Mesothelial cell of epicardium (in vitro differentiated cells): ENCODE measurements around the gene LMF1. TPM values are rescaled to one million over a fixed set of nuclear protein-coding genes. Genes with fewer than 3 reads are reported as not detected.
A peak's percentile ranks its signal among the peaks of the same experiment; 100 is the strongest.

Experiments
- DNase-seq, 2 experiments: peaks; one replicate each; pipeline ENCODE4 v3.0.0; 2021; ENCODE audit warnings: low spot score in 2 of 2; ENCODE audit not compliant: unreplicated experiment in 2 of 2
- H3K27ac Mint-ChIP-seq: 2 replicates; pipeline ENCODE4 v1.8.0; 2021; ENCODE audit warnings: mixed read lengths
- H3K27me3 Mint-ChIP-seq: 2 replicates; pipeline ENCODE4 v1.8.0; 2021; ENCODE audit warnings: low read depth, mixed read lengths
- H3K36me3 Mint-ChIP-seq: 2 replicates; pipeline ENCODE4 v1.8.0; 2021; ENCODE audit warnings: mixed read lengths
- H3K4me1 Mint-ChIP-seq: 2 replicates; pipeline ENCODE4 v1.8.0; 2021; ENCODE audit warnings: mixed read lengths
- H3K4me3 Mint-ChIP-seq: 2 replicates; pipeline ENCODE4 v1.8.0; 2021; ENCODE audit warnings: mild to moderate bottlenecking, moderate library complexity, mixed read lengths
- H3K9me3 Mint-ChIP-seq: 2 replicates; pipeline ENCODE4 v1.8.0; 2021; ENCODE audit warnings: mixed read lengths
- total RNA-seq: library from RNA; stranded (reverse); gene quantifications from 3 replicates; pipeline ENCODE4 v1.2.1, GENCODE V29; 2021
- TF ChIP-seq, protein P1 (sequence below): fragments of 200-600 bp; sonication (generic); IDR thresholded peaks from one replicate; pipeline ENCODE4 v1.5.0; 2021; ENCODE audit warnings: antibody characterized with exemption; ENCODE audit not compliant: unreplicated experiment

Gene LMF1
- 33.1 to 38.1 TPM (median 37.4 TPM) in 3 replicates for total RNA-seq

DNA sequence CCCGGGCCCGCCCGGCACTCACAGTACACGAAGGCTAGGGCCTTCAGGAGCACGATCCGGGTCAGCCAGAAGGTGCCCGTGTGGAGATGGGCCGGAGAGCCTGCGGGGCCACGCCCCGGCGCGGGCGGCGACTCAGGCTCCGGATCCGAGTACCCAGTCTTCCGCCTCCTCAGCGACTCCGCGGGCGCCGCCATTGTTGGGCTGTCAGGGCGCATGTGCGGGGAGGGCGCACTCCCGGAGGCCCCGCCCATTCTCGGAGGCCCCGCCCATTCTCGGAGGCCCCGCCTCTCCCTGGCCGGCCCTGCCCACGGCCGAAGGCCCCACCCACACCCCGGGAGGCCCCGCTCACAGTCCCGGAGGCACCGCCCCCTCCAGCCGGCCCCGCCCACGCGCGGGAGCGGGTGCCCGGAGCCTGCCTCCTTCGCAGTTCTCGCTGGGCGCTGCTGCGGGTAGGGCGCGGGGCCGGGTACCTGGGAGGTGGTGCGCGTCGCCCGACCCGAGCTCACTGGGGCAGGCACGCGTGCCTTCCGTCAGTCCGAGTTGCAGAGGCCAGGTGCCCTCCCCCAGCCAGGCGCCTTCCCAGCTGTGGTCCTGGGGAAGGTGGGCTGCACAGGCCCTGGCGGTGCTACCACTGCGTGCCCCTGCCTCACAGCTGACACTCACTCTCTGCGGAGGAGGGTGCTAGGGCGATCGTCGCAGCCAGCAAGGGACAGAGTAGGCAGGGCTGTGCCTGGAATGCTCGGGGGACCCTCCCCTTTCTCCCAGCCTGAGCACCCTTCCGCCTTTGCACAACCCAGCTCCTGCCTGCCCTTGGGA lies at the start of gene LMF1:
LMF1 (minus strand) TSS at position 219 of the 816 bp plus-strand sequence; CDS start at position 215, 4 bp downstream.
- peak within 1 kb of the TSS; percentile 53 for H3K27ac Mint-ChIP-seq
- H3K4me1 Mint-ChIP-seq = peaks cover 17% of the 10 kb centered on the region
- peaks cover 20% of the 10 kb centered on the region for H3K36me3 Mint-ChIP-seq
- peak; percentile 93 to 99 for DNase-seq
- TF ChIP-seq, protein P1, sequence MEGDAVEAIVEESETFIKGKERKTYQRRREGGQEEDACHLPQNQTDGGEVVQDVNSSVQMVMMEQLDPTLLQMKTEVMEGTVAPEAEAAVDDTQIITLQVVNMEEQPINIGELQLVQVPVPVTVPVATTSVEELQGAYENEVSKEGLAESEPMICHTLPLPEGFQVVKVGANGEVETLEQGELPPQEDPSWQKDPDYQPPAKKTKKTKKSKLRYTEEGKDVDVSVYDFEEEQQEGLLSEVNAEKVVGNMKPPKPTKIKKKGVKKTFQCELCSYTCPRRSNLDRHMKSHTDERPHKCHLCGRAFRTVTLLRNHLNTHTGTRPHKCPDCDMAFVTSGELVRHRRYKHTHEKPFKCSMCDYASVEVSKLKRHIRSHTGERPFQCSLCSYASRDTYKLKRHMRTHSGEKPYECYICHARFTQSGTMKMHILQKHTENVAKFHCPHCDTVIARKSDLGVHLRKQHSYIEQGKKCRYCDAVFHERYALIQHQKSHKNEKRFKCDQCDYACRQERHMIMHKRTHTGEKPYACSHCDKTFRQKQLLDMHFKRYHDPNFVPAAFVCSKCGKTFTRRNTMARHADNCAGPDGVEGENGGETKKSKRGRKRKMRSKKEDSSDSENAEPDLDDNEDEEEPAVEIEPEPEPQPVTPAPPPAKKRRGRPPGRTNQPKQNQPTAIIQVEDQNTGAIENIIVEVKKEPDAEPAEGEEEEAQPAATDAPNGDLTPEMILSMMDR = no peak
- peaks cover 8% of the 10 kb centered on the region for H3K27me3 Mint-ChIP-seq
- peak within 1 kb of the TSS; percentile 74 for H3K4me3 Mint-ChIP-seq
- H3K9me3 Mint-ChIP-seq = peaks cover 11% of the 10 kb centered on the region

DNA sequence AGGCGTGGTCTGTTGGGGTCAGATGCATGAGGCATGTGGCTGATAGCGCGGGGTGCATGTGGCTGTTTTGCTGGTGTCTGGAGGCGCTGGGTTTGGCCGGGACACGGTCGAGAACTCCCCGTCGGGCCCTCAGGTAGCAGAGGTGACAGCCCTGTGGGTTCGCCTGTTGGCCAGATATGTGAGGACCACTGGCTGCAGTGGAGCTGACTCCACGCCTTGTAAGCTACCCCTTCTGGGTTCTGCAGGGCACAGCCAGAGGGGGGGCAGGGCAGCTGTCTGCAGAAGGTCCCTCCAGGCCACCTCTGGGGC lies 49.3 kb upstream of the LMF1 start:
- no peaks in the 10 kb centered on the region for H3K9me3 Mint-ChIP-seq
- no peak for DNase-seq
- peaks cover 1% of the 10 kb centered on the region for H3K27me3 Mint-ChIP-seq
- no peak overlapping the region for H3K4me3 Mint-ChIP-seq
- no peaks in the 10 kb centered on the region for H3K36me3 Mint-ChIP-seq
- TF ChIP-seq, protein P1 = no peak
- H3K4me1 Mint-ChIP-seq = peaks cover 12% of the 10 kb centered on the region
- no peak overlapping the region for H3K27ac Mint-ChIP-seq

DNA sequence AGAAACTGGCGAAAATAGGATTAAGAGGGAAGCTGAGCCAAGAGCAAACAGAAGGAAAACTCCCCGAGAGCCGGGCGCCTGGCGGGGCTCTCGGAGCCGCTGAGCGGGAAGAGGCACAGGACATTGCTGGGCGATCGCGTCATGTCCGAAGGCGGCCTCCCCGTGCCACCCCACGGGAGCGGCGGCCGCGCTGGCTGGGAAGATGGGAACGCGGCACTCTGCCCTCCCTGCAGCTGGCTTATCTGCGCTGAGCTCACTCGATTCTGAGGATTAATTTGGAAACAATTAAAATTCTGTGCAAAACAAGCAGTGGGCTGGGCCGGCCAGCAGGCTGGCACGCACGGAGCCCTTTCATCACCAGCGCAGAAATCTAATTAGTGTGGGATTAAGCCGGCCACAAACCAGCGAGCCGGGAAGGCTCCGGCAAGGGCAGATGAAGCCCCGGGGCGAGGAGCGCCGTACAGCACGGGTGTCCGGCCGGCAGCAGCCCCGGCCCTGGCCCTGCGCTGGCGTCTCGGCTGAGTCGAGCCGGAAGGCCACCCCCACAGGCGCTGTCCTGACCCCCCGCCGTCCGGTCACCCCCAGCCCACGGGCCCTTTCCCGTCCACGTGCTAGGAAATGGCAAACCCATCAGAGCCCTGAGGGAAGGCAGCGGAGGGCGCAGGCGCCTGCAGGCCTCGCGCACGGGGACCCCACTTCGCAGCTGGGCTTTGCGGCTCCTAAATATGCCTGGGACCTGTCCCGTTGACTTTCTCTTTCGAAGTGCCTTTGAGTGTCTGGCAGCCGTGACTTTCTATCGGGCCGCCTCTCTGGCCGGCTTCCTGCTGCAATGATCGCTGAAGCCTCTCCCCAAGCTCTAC lies 48.7 kb upstream of the LMF1 start:
- TF ChIP-seq, protein P1 = no peak
- H3K36me3 Mint-ChIP-seq = no peaks in the 10 kb centered on the region
- peaks cover 18% of the 10 kb centered on the region for H3K4me1 Mint-ChIP-seq
- no peak overlapping the region for H3K4me3 Mint-ChIP-seq
- no peaks in the 10 kb centered on the region for H3K9me3 Mint-ChIP-seq
- H3K27me3 Mint-ChIP-seq = peaks cover 1% of the 10 kb centered on the region
- no peak overlapping the region for H3K27ac Mint-ChIP-seq
- no peak for DNase-seq

DNA sequence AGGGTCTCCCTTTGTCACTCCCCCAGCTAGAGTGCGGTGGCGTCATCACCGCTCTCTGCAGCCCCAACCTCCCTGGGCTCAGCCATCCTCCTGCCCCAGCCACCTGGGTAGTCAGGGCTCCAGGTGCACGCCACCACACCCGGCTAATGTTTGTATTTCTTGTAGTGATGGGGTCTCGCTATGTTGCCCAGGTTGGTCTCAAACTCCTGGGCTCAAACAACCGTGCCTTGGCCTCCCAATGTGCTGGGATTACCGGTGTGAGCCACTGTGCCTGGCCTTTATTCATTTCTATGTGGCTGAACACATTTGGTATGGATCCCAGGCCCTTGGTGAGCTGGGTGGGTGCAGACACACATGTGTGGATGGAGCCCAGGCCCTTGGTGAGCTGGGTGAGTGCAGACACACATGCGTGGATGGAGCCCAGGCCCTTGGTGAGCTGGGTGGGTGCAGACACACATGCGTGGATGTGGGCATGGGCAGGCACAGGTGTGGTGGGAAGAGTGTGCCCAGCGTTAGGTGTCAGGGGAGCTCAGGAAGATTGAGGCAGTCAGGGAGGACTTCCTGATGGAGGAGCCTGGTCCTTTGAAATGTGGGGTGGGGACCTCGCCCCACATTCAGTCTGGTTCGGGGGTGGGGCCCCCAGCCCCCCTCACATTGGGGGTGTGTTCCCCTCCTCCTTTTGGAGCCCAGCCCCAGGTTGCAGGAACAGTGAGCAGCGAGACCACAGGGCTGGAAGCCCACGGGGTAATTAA lies 47.8 kb upstream of the LMF1 start:
- H3K27ac Mint-ChIP-seq = no peak overlapping the region
- H3K4me3 Mint-ChIP-seq = no peak overlapping the region

More for the DNA sequence above, 47.8 kb upstream of the LMF1 start:
- H3K4me1 Mint-ChIP-seq = peaks cover 23% of the 10 kb centered on the region
- H3K9me3 Mint-ChIP-seq = no peaks in the 10 kb centered on the region
- TF ChIP-seq, protein P1 = no peak
- H3K27me3 Mint-ChIP-seq = peaks cover 1% of the 10 kb centered on the region
- H3K36me3 Mint-ChIP-seq = no peaks in the 10 kb centered on the region
- no peak for DNase-seq
